ENCODE data around the gene AKNA. TPM values are rescaled to one million over a fixed set of nuclear protein-coding genes. Genes with fewer than 3 reads are reported as not detected.

The AKNA gene
- total and polyA plus RNA-seq, 2 of the 8 experiments (the other 6 are each of a cell fraction or from before 2014, with no cell fraction given) = 21.0 to 27.4 TPM

- Histone ChIP-seq H3K18ac (ENCODE audit: extremely low read depth, low read length) (no peak overlapping the region), H4K5ac (ENCODE audit: insufficient read length, low read depth, low read length) (no peak overlapping the region), H2BK120ac (replicated peaks; ENCODE audit: low read depth, low read length) (no peak overlapping the region), H3K79me2 (ENCODE audit: control insufficient read depth in 1 of 2, insufficient read depth in 2 of 2, low read length in 2 of 2) (no peaks in the 10 kb centered on the region), H3K56ac (replicated peaks; ENCODE audit: insufficient read length, low read depth, low read length) (no peak overlapping the region), H3K23me2 (ENCODE audit: low read depth, low read length) (no peaks in the 10 kb centered on the region), H4K91ac (replicated peaks; ENCODE audit: insufficient read length, low read length) (no peak overlapping the region), H3K23ac (ENCODE audit: insufficient read length) (no peak overlapping the region), H2AFZ (ENCODE audit: low read length) (no peak overlapping the region), H2BK20ac (ENCODE audit: low read length) (no peak overlapping the region), H3K27me3 (replicated peaks in 1 of 4; ENCODE audit: control insufficient read depth in 3 of 4, extremely low read depth in 1 of 4, insufficient read depth in 3 of 4, low read length in 3 of 4) (no peaks in the 10 kb centered on the region), H3K4ac (replicated peaks; ENCODE audit: insufficient read length, low read depth, low read length) (no peak overlapping the region), H3K79me1 (ENCODE audit: low read depth, low read length) (no peaks in the 10 kb centered on the region), H2BK12ac (ENCODE audit: low read depth, low read length) (no peak overlapping the region), H3K4me3 (ENCODE audit: extremely low read depth in 1 of 4, insufficient read depth in 2 of 4, low read depth in 3 of 4, low read length in 4 of 4) (no peak overlapping the region), H3K9ac (replicated peaks in 1 of 4; ENCODE audit: extremely low read depth in 1 of 4, low read depth in 3 of 4, low read length in 3 of 4) (no peak overlapping the region), H3K14ac (ENCODE audit: insufficient read length) (no peak overlapping the region), H4K8ac (ENCODE audit: extremely low read depth, insufficient read depth, low read length) (no peak overlapping the region), H2AK5ac (ENCODE audit: low read depth, low read length) (no peak overlapping the region), H4K20me1 (replicated peaks in 1 of 2; ENCODE audit: control insufficient read depth in 1 of 2, insufficient read depth in 2 of 2, low read length in 2 of 2) (no peaks in the 10 kb centered on the region), H3K4me1 (replicated peaks in 1 of 4; ENCODE audit: control insufficient read depth in 3 of 4, insufficient read depth in 4 of 4, low read length in 3 of 4) (no peaks in the 10 kb centered on the region; a peak in 2 of 7 replicates), H2BK15ac (ENCODE audit: low read length) (no peak overlapping the region), H2BK5ac (ENCODE audit: low read depth, low read length) (no peak overlapping the region), H3K36me3 (ENCODE audit: control insufficient read depth in 2 of 4, insufficient read depth in 4 of 4, low read length in 3 of 4) (no peaks in the 10 kb centered on the region; a peak in 2 of 8 replicates), H3K27ac (ENCODE audit: low read depth, low read length) (no peak overlapping the region), H3K4me2 (ENCODE audit: insufficient read depth in 1 of 2, low read depth in 2 of 2, low read length in 2 of 2) (no peak overlapping the region), H3K9me3 (ENCODE audit: insufficient read depth in 2 of 2, low read depth in 1 of 2, low read length in 1 of 2) (no peaks in the 10 kb centered on the region)
- CTCF ChIA-PET (ENCODE audit: partially characterized antibody) = interaction anchor here (0.9 to 1.7 kb wide), 4 partner anchors 8 to 181 kb away, joined by 3 to 4 read pairs (median 4); partner anchors contain the start of gene COL27A1
- POLR2A ChIA-PET (ENCODE audit: partially characterized antibody) = no interaction called here
- 93% methylated on average over 13 of the region's 13 CpGs; no CpG with 5 or more reads in 1 of the 2 experiments for WGBS, 2 experiments (ENCODE audit: extremely low coverage in 1 of 2, insufficient coverage in 1 of 2, insufficient read length in 1 of 2, insufficient replicate concordance in 2 of 2, low coverage in 1 of 2, low lambda C conversion rate in 2 of 2, missing lambda C conversion rate in 1 of 2)
- TF ChIP-seq RXRA (IDR thresholded peaks at IDR 0.05; ENCODE audit: insufficient read depth, low read depth, low read length) (no peak), RAD21 (IDR thresholded peaks at IDR 0.05 in 1 of 2, conservative IDR thresholded peaks at IDR 0.05 in 1 of 2; ENCODE audit: low read depth in 2 of 2, low read length in 2 of 2) (no peak)
- DNase-seq (ENCODE audit: low read depth in 1 of 2, low spot score in 2 of 2) = peak in 1 of 2 experiments; percentile 37
- no peak for FAIRE-seq
Observed at GRCh38 chr9:114308361-114308950, 79.3 kb downstream of the AKNA start.
